ENCODE measurements around the gene ACVR1B. TPM values are rescaled to one million over a fixed set of nuclear protein-coding genes. Genes with fewer than 3 reads are reported as not detected.

ACVR1B gene
- polyA plus RNA-seq (ENCODE audit: insufficient read depth in 1 of 5, insufficient read length in 5 of 5, low replicate concordance in 1 of 5): 10 to 100 TPM; 14.1 to 16.3 (median 15.1) TPM
- long read RNA-seq, donor 1, full-length matches to known transcripts: 3 of 3 reads
- long read RNA-seq, donor 1, partial matches to known transcripts: 0 of 3 reads
- long read RNA-seq, donor 1, other reads (novel, unspliced or antisense): 0 of 3 reads
- long read RNA-seq, donor 2, full-length matches to known transcripts: 1 of 1 reads
- long read RNA-seq, donor 2, partial matches to known transcripts: 0 of 1 reads
- long read RNA-seq, donor 2, other reads (novel, unspliced or antisense): 0 of 1 reads
- long read RNA-seq, donor 3, full-length matches to known transcripts: 4 of 4 reads
- long read RNA-seq, donor 3, partial matches to known transcripts: 0 of 4 reads
- long read RNA-seq, donor 3, other reads (novel, unspliced or antisense): 0 of 4 reads
- long read RNA-seq, donor 4, full-length matches to known transcripts: 1 of 1 reads
- long read RNA-seq, donor 4, partial matches to known transcripts: 0 of 1 reads
- long read RNA-seq, donor 4, other reads (novel, unspliced or antisense): 0 of 1 reads
- long read RNA-seq, donor 5, full-length matches to known transcripts: 3 of 3 reads
- long read RNA-seq, donor 5, partial matches to known transcripts: 0 of 3 reads
- long read RNA-seq, donor 5, other reads (novel, unspliced or antisense): 0 of 3 reads
- long read RNA-seq, donor 6, full-length matches to known transcripts: 5 of 5 reads
- long read RNA-seq, donor 6, partial matches to known transcripts: 0 of 5 reads
- long read RNA-seq, donor 6, other reads (novel, unspliced or antisense): 0 of 5 reads
- long read RNA-seq, donor 7, full-length matches to known transcripts: 6 of 6 reads
- long read RNA-seq, donor 7, partial matches to known transcripts: 0 of 6 reads
- long read RNA-seq, donor 7, other reads (novel, unspliced or antisense): 0 of 6 reads
- long read RNA-seq, donor 8, full-length matches to known transcripts: 1 of 1 reads
- long read RNA-seq, donor 8, partial matches to known transcripts: 0 of 1 reads
- long read RNA-seq, donor 8, other reads (novel, unspliced or antisense): 0 of 1 reads

DNA sequence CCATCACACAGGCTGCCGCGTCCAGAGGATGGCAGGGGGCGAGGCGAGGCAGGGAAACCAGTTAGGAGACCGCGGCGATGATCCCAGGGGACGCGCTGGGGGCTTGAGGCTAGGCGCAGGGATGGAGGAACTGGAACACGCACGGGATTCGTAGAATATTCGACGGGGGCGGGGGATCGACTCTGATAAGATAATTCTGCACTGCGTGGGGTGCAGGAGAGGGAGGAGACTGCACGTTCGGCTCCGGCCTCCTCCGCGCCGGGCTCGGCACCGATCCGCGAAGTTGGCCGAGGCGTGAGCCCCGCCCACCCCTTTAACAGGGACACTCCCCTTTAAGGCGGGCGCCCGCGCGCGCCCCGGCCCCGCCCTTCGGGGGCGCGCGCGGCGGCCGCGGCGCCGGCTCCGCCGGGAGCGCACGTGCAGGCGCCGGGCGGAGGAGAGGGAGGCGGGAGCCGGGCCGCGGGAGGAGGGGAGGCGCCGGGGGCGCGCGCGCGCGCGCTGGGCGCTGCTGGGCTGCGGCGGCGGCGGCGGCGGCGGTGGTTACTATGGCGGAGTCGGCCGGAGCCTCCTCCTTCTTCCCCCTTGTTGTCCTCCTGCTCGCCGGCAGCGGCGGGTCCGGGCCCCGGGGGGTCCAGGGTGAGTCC lies at the start of gene ACVR1B:
Gene ACVR1B (plus strand): TSS at position 501 of the 644 bp plus-strand sequence. CDS start 45 bp downstream, at position 546.
- DNase-seq: peak; percentile 85 to 86

DNA sequence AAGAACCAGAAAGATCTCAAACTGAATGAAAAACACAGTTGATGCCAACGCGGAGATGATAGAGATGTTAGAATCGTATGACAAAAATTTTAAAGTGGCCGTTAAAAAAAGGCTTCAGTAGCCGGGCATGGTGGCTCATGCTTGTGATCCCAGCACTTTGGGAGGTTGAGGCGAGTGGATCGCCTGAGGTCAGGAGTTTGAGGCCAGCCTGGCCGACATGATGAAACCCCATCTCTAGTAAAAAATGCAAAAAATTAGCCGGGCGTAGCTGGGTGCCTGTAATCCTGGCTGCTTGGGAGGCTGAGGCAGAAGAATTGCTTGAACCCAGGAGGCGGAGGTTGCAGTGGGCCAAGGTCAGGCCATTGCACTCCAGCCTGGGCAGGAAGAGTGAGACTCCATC lies 49.6 kb upstream of the ACVR1B start:
- DNase-seq: no peak

DNA sequence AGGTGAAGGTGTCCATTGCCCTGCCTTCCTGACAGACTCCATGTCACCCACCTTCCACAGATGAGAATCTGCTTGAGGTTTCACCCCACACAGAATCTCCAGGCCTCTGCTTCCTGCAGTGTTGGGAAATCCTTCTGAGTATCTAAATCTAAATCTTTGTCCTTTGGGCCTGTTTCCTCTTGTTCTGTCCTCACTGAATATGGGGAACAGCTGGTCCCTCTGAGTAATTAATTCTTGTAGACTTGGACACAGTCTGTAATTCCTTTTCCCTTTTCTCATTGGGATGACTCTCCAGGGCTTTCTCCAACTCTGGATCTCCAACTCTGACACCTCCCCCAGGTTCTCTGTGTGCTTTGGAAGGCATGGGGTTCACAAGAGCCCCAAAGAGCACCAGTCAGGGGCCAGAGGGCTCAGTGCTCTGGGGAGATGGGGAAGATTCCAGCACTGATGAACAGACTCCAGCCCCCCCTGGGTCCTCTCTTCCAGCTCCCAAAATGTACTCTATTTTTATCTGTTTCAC lies 46.5 kb upstream of the ACVR1B start:
- DNase-seq: no peak

DNA sequence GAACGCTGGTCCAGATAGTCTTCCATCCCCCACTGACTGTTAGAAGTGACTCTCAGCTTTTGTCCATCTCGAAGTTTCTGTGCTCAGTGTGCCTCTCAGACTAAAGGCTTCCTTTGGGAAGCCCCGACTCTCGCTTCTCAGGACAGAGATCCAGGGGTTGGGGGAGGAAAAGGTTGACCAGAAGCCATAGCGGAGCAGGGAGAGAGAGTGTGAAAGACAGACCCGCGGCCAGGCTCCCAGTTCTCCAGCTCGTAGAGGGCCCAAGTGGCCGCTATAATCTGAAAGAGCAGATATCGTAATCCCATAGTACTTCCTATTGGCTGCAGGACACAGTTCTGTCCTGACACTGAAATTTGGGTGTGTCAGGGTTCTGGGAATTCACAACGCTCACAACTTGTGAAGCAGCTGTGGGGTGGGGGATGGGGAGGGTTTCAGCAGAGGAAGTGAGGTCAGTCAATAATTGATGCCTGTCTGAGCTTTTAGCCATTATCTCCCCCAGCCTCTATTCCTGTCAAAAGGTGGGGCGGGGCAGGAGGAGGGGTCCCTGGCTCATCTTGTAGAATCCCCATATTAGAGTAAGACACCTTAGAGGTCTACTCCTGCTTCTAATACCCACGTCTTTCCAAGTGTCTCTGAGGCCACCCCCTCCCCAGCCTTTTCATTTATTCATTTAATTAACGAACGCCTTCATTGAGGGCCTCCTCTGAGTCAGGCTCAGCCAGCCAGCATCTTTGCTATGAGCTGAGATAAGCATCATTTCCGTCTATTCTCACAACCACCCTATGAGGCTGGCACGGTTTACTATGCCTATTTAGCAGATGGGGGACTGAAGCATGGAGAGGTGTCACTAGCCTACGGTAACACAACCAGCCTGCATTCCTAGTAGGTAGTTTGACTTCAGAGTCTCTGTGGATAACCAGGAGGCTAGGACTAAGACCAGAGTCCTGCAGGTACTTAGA lies 45.7 kb upstream of the ACVR1B start:
- DNase-seq: no peak

DNA sequence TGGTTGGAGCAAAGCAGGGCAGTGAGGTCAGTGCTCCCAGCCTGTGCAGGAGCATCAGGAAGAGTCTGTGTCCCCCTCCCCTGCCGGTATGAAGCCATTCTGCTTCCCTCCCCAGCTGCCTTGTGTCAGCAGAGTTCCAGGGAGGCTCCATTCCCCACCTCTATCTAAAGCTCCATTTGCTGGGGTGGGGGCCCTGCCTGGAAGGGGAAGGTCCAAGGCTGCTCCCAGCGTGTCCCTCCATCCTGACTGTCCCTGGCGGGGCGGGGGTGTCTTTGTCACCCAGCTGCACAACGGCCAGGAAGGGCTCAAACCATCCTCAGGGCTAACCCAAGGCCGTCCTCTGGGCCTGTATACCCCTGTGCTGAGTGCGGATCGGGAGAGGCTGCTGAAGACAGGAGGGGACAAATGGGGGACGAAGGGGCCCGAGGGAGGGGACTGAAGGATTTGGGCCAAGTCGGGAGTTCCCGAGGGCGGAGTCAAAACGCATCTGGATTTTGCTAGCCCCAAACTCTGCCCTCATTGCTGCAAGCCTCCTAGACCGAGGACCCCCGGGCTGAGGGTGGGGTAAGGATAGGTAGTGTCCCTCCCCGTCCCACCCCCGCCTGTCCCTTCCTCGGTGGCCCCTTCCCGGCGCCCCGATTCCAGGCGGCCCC lies 44.9 kb upstream of the ACVR1B start:
- no peak for DNase-seq

DNA sequence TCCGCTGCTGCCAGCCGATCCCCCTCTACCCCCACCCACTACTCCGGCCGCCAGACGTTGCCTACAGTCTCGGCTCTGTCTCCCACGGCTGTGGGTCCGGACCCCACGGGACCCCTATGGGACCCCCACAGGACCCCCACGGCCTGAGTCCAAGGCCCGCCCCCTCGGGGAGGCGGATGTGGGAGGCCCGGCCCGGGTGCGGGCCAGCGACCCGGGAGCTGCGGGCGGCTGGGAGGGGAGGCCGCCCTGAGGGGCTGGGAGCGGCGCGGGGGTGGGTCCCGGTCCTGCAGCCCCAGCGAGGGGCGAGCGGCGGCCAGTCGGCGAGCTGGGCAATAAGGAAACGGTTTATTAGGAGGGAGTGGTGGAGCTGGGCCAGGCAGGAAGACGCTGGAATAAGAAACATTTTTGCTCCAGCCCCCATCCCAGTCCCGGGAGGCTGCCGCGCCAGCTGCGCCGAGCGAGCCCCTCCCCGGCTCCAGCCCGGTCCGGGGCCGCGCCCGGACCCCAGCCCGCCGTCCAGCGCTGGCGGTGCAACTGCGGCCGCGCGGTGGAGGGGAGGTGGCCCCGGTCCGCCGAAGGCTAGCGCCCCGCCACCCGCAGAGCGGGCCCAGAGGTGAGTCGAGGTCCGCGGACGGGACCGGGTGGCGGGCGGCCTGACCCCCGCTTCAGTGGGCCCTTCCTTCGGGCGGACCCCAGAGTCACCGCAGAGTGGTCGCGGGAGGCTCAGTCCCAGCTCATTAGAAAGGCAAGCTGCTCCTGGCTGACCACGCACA lies 44.2 kb upstream of the ACVR1B start, which contains the start of gene ACVRL1:
Gene ACVRL1 (plus strand): TSS at position 422 of the 773 bp plus-strand sequence. CDS start 4,971 bp downstream, outside the sequence.
- DNase-seq: no peak

DNA sequence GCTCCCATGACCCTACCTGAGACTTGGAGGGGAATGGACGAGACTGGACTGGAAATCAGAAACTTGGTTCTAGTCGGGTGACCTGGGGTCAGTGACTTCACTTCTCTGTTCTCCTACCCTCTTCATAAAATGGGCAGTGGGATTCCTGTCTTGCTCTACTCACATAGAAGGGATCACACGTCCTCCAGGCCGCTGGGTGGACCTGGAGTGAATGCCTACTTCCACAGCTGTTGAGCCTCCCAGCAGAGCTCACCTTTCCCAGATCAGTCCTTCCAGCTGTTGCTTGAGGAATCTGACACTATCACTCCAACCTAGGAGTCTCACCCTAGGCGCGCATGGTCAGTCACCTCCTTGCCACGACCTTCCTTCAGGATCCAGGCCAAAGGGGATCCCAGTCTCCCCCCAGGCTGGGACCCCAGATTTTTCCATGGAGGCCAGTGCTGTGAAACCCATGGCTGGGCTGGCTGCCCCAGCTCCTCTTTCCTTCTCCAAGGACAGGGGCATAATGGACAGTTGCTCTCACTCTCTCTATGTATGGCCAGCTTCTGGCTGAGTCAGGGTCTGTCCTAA lies 43.6 kb upstream of the ACVR1B start:
- DNase-seq: no peak

DNA sequence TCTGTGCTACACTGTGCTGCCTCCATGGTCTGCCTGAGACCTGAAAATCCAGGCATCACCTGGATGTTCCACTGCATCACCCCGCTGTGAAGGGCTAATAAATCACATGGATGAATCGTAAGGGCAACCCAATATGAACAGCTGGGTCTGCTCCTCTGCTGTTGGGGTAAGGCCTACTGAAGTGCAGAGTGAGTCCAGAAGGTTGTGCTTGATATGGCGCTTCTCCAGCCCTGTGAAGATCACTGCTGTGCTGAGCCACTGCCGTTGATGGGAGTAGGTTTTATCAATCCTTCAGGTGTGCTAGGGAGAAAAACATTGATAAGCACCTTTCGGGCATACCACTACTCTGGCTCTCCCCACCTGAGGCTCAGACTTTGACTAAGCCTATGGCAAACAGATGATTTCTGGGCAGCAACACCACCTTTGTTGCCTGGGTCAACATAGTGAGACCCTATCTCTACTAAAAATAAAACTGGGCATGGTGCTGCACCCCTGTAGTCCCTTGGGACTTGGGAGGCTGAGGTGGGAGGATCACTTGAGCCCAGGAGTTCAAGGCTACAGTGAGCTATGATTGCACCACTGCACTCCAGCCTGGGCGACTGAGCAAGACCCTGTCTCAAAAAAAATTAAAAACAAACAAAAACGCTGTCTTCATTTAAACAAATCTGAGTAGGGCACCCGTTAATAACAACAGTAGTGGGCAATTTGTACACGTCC lies 42.5 kb upstream of the ACVR1B start:
- DNase-seq: no peak

DNA sequence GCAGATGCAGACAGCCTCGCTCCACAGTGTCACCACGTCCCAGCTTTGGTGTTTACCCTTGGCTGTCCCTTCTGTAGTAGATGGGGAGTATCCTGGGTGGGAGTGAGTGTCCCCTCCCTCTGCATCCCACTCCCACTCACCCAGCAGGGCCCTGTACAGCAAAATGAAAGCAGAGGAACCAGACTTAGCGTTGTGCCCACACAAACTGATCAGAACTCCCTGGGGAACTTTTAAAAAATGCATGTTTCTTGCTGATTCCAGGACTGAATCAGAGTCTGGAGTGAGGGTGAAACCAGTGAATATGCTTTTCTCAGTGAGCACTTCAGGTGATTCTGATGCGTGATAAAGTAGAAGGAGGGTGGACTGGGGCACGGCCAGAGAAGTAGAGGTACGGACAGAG lies 41.3 kb upstream of the ACVR1B start:
- DNase-seq: no peak

DNA sequence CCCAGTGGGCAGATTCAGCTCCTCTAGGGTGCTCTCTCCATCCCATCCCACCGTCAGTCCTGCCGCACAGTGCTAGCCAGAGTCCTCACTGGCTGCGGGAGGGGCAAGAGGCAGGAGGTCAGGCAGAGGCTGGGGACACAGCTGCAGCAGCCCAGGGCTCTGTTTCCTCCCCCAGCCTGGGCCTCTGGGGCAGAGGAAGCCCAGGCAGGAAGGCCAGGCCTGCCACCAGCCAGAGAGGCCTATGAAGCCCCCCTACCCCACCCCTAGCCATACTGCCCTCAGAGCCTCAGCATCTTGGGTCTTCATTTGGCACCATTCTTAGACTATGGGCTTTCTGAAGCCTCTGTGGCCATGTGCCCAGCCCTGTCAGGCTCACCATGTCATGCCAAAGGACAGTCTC lies 40.8 kb upstream of the ACVR1B start:
- no peak for DNase-seq

DNA sequence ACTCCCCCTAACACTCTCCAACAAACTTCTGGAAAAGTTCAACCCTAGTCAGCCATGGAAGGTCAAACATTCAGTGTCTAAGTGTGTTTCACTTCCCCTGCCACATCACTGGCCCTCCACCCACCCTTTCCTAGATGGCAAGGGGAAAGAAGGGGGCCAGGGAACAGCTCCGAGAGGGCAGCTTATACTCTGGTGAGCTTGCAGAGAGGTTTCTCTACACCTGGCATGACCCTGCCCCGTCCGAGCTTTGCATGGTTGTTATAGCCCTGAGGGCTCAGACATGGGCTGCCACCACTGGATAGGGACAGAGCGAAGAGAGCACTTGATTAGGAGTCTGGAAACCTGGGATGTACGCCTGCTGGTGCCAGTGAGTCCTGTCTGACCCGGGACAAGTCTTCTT lies 40.2 kb upstream of the ACVR1B start:
- DNase-seq: no peak

DNA sequence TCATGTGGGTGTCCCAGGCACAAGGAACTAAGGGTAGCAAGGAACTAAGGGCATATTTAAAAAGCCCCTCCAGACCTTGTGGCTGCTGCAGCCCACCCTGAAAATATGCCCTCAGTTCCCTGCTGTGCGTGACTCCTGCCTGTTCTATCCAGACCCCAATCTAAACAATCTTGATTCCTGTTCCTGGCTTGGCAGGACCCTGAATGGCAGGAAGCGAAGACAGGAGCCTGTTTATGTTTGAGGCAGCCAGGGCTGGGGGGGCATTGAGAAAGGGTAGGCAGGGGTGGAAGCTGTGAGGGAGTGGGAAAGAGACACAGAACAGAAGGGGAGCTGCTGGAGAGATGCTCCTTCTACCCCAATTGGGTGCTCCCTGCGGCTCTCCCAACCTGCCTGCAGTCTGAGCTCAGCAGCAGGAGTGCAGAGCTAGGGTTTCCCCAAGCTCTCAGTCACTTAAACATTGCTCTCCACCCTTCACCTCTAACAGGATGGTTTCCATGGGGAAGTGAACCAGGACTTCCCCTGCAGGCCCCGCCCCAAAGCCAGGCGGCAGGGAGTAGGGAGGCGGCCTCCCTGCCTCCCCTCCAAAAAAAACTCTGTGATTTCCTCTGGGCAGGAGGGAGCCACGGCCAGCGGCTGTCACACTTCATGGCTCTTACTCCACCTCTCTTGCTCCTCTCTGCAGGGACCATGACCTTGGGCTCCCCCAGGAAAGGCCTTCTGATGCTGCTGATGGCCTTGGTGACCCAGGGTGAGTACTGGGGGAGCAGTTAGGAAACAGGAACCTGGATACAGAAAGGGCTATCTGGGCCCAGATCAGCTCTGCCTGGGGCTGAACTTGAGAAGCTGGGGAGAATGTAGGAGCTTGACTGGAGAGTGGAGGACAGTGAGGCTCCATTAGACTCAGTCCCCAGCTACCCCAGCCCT lies 39.4 kb upstream of the ACVR1B start:
- DNase-seq: no peak

DNA sequence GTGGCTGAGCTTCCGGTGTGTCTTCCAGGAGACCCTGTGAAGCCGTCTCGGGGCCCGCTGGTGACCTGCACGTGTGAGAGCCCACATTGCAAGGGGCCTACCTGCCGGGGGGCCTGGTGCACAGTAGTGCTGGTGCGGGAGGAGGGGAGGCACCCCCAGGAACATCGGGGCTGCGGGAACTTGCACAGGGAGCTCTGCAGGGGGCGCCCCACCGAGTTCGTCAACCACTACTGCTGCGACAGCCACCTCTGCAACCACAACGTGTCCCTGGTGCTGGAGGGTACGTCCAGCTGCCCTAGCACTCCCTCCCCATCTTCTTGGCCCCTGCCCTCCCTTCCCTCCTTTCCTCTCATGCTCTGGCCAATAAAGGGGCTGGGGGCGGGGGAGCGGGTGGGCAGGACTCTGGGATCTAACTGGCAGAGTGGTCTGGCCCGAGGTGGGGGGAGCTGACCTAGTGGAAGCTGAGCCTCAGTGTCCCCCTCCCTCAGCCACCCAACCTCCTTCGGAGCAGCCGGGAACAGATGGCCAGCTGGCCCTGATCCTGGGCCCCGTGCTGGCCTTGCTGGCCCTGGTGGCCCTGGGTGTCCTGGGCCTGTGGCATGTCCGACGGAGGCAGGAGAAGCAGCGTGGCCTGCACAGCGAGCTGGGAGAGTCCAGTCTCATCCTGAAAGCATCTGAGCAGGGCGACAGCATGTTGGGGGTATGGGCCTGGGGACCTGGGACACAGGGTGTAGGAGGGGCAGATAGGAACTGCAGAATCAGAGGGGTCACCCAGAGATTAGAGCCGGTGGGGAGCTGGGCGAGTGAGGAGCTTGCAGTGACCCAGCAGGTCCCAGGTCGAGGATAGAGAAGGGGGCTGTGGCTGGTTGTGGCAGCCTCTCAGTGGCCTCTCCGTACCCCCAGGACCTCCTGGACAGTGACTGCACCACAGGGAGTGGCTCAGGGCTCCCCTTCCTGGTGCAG lies 38.1 kb upstream of the ACVR1B start:
- no peak for DNase-seq

DNA sequence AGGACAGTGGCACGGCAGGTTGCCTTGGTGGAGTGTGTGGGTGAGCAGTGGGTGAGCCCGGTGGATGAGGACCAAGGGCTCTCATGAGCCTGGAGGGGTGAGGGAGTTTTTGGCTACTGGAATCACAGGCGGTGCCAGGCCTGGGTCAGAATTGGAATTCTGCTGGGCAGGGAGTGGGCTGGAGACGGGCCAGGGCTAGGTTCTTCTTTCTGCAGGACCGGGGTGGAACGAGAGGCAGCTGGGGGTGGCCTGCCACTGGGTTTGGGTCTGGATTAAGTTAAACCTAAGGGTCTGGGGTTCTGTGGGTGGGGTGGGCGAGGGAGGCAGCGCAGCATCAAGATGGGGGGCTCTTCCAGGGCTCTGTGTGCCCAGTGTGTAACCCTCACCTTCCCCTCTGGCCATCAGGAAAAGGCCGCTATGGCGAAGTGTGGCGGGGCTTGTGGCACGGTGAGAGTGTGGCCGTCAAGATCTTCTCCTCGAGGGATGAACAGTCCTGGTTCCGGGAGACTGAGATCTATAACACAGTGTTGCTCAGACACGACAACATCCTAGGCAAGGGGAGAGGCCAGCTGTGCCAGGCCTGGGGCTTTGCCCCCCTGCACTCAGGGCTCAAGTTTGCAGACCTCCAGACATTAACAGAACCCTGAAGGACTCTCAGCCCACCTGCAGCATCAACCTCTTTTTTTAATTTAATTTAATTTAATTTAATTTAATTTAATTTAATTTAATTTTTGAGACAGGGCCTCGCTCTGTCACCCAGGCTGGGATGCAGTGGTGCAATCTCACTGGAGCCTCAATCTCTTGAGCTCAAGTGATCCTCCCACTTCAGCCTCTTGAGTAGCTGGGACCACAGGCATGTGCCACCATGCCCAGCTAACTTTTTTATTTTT lies 37.2 kb upstream of the ACVR1B start:
- DNase-seq: no peak

Measured in right lung (tissue), 10 donors.